CD4-positive, alpha-beta T cell (primary cell): ENCODE measurements around the gene MPZL2. TPM values are rescaled to one million over a fixed set of nuclear protein-coding genes. Genes with fewer than 3 reads are reported as not detected.
"Not testable (repeated sequence)": the region's sequence is repeated elsewhere in the genome, so short reads cannot be mapped to it uniquely, and the experiment has no call there.

ENCODE experiments used
- ATAC-seq: fragments of 200-7000 bp; cut with Tn5 transposase; one replicate; pipeline ENCODE4 v1.10.0; 2022; ENCODE audit warnings: mild to moderate bottlenecking; ENCODE audit not compliant: poor library complexity
- CTCF ChIA-PET: fragments of 350-600 bp; sonication (Branson Sonifier 250); formaldehyde crosslinking; loops from one replicate; lab custom pipeline; 2021; ENCODE audit warnings: antibody characterized with exemption, inconsistent platforms; lab: Charles Lee
- POLR2A ChIA-PET: fragments of 350-600 bp; sonication (Branson Sonifier 250); formaldehyde crosslinking; loops from one replicate; lab custom pipeline; 2021; ENCODE audit warnings: antibody characterized with exemption, inconsistent platforms; lab: Charles Lee
- DNase-seq, 14 experiments: peaks; one replicate each; pipeline ENCODE4 v3.0.0-alpha.2; 2013 to 2020; ENCODE audit warnings: mixed read lengths in 2 of 14
- H3K27ac ChIP-seq, 2 donors: one replicate each; pipeline versions ENCODE4 v1.5.1 to v1.7.0; 2013; ENCODE audit warnings: low read length in 2 of 2, low read depth in 1 of 2, mild to moderate bottlenecking in 1 of 2
- H3K27me3 ChIP-seq, 2 experiments: 1 replicate in 1 of 2; 2 replicates in 1 of 2; pipeline versions ENCODE4 v1.6.1 to v1.7.0; 2013; ENCODE audit warnings: low read length in 2 of 2, control low read depth in 1 of 2, mild to moderate bottlenecking in 1 of 2, moderate library complexity in 1 of 2; ENCODE audit not compliant: insufficient read depth in 2 of 2, control insufficient read depth in 1 of 2
- H3K36me3 ChIP-seq: one replicate; pipeline ENCODE4 v1.6.1; 2013; ENCODE audit warnings: low read length, control low read depth; ENCODE audit not compliant: insufficient read depth
- H3K4me1 ChIP-seq: one replicate; pipeline ENCODE4 v1.6.1; 2013; ENCODE audit warnings: low read length, control low read depth; ENCODE audit not compliant: insufficient read depth
- H3K4me3 ChIP-seq: one replicate; pipeline ENCODE4 v1.5.1; 2013; ENCODE audit warnings: mild to moderate bottlenecking, low read length, moderate library complexity
- H3K9me3 ChIP-seq, 2 experiments: 1 replicate in 1 of 2; 2 replicates in 1 of 2; pipeline versions ENCODE4 v1.6.1 to v1.7.0; 2013; ENCODE audit warnings: low read length in 2 of 2, mild to moderate bottlenecking in 2 of 2, control low read depth in 1 of 2, moderate library complexity in 1 of 2; ENCODE audit not compliant: control insufficient read depth in 1 of 2, insufficient read depth in 1 of 2
- H3K27ac Mint-ChIP-seq: one replicate; pipeline ENCODE4 v1.8.0; 2020; ENCODE audit warnings: mixed read lengths
- H3K27me3 Mint-ChIP-seq: one replicate; pipeline ENCODE4 v1.8.0; 2021; ENCODE audit warnings: mixed read lengths
- H3K36me3 Mint-ChIP-seq: one replicate; pipeline ENCODE4 v1.8.0; 2021; ENCODE audit warnings: low read depth, mixed read lengths
- H3K4me1 Mint-ChIP-seq: one replicate; pipeline ENCODE4 v1.8.0; 2021; ENCODE audit warnings: low read depth, mixed read lengths
- H3K4me3 Mint-ChIP-seq: one replicate; pipeline ENCODE4 v1.8.0; 2020; ENCODE audit warnings: mild to moderate bottlenecking, mixed read lengths
- H3K9me3 Mint-ChIP-seq: one replicate; pipeline ENCODE4 v1.8.0; 2020; ENCODE audit warnings: mixed read lengths
- intact Hi-C, 2 experiments: fragments of 100-400 bp; cut with DNase I in 1 of 2; cut with micrococcal nuclease in 1 of 2; formaldehyde crosslinking; loops; one replicate each; pipeline versions ENCODE4 v1.15.1 to v1.9.0; 2023 to 2025; cut with DNase I, micrococcal nuclease
- total RNA-seq, 174 experiments: library from RNA in 2 of 174; stranded (reverse) in 2 of 174; gene quantifications; one replicate each; pipeline ENCODE4 v1.2.3 and lab custom pipeline; 2021 to 2026
- TF ChIP-seq, protein P1 (sequence below): fragments of 200-600 bp; IDR thresholded peaks from one replicate; pipeline ENCODE4 v1.8.0; 2022; ENCODE audit warnings: antibody characterized with exemption, mild to moderate bottlenecking

The MPZL2 gene
- total RNA-seq, 2 experiments from 2014 or later: 0.95 to 1.8 TPM

DNA sequence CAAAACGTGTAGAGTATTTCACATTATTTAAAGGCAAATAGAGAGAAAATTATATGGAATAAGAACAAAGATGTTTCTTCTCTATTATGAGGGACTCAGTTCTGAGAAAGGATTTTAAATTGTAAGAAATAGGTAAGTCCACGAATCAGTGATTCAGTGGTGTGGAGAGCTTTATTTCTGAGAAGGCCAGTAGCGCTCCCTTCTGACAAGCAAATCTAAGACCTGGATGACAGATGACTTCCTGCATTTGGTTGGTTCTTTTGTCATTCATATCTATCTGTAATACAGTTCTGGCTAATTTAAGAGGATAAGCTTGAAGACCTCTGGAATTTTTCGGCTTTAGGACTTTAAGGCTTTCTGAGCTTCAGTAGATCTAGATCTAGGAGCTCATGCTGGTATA lies 47.4 kb upstream of the MPZL2 start:
- H3K36me3 ChIP-seq: peaks cover 85% of the 10 kb centered on the region
- Mint-ChIP-seq H3K4me3 (peak overlapping the region; percentile 55), H3K36me3 (peaks cover 98% of the 10 kb centered on the region), H3K27ac (peak overlapping the region; percentile 100), H3K9me3 (no peaks in the 10 kb centered on the region), H3K4me1 (peaks cover 96% of the 10 kb centered on the region), H3K27me3 (no peaks in the 10 kb centered on the region)
- ChIA-PET CTCF (interaction anchor here (0.6 to 2.2 kb wide), 11 partner anchors 10 to 146 kb away, joined by 3 to 19 read pairs (median 4); partner anchors contain the start of genes JAML and MPZL2), POLR2A (interaction anchor here (0.6 to 1.2 kb wide), 5 partner anchors 9 to 113 kb away, joined by 3 to 5 read pairs (median 3); partner anchors contain the start of genes JAML, MPZL3 and UBE4A)
- no peaks in the 10 kb centered on the region for H3K9me3 ChIP-seq
- TF ChIP-seq, protein P1, sequence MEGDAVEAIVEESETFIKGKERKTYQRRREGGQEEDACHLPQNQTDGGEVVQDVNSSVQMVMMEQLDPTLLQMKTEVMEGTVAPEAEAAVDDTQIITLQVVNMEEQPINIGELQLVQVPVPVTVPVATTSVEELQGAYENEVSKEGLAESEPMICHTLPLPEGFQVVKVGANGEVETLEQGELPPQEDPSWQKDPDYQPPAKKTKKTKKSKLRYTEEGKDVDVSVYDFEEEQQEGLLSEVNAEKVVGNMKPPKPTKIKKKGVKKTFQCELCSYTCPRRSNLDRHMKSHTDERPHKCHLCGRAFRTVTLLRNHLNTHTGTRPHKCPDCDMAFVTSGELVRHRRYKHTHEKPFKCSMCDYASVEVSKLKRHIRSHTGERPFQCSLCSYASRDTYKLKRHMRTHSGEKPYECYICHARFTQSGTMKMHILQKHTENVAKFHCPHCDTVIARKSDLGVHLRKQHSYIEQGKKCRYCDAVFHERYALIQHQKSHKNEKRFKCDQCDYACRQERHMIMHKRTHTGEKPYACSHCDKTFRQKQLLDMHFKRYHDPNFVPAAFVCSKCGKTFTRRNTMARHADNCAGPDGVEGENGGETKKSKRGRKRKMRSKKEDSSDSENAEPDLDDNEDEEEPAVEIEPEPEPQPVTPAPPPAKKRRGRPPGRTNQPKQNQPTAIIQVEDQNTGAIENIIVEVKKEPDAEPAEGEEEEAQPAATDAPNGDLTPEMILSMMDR: peak; percentile 14
- peak overlapping the region; percentile 39 to 42 for H3K27ac ChIP-seq
- peaks cover 79% of the 10 kb centered on the region for H3K4me1 ChIP-seq
- intact Hi-C loops: no loop called here
- no peak overlapping the region for H3K4me3 ChIP-seq
- peak in 3 of 14 experiments; percentile 28 to 53 (median 47) for DNase-seq
- ATAC-seq: no peak
- H3K27me3 ChIP-seq: no peaks in the 10 kb centered on the region

DNA sequence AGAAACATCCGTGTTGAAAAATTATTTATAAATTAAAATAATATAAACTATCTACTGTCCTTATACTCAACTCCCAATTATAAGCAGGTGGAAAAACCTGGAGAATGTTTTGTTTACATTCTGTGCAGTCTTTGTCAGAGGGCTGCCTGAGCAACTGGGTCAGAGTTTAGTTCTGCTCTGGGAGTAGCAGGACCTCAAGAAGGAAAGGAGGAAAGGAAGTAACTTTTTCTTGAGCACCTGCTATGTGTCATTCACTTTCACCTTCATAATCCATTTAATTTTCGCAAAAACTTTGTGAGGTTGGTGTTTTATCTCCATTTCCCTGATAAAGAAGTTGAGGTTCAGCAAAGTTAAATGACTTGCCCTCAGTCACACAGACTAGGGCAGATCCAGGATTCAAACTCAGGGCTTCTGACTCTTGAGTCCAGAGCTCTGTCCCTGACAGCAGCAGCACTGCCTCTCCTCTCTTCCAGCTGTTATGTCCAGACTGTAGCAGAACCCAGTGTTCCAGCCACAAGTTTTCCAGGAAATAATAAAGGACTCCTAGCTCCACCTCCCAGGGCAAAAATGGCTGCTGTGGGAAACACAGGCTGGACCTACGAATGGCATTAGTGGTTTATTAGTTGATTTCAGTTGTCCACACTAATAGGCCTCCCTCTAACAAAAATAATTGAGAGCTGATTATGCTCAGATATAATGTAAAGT lies 46.8 kb upstream of the MPZL2 start:
- ChIA-PET CTCF (interaction anchor here (0.9 to 2.2 kb wide), 10 partner anchors 10 to 113 kb away, joined by 3 to 19 read pairs (median 4); partner anchors contain the start of genes JAML and MPZL2), POLR2A (interaction anchor here (0.6 to 1.2 kb wide), 5 partner anchors 10 to 113 kb away, joined by 3 to 5 read pairs (median 3); partner anchors contain the start of genes JAML, MPZL3 and UBE4A)
- Mint-ChIP-seq H3K27ac (peak overlapping the region; percentile 100), H3K27me3 (no peaks in the 10 kb centered on the region), H3K9me3 (no peaks in the 10 kb centered on the region), H3K4me1 (peaks cover 94% of the 10 kb centered on the region), H3K4me3 (peak overlapping the region; percentile 32), H3K36me3 (peaks cover 96% of the 10 kb centered on the region)
- Histone ChIP-seq H3K4me3 (no peak overlapping the region), H3K9me3 (no peaks in the 10 kb centered on the region), H3K27me3 (no peaks in the 10 kb centered on the region), H3K4me1 (peaks cover 78% of the 10 kb centered on the region), H3K36me3 (peaks cover 86% of the 10 kb centered on the region), H3K27ac (peak overlapping the region; percentile 20 to 39)
- intact Hi-C loops: no loop called here
- ATAC-seq (no peak), DNase-seq (no peak)
- TF ChIP-seq, protein P1: no peak

DNA sequence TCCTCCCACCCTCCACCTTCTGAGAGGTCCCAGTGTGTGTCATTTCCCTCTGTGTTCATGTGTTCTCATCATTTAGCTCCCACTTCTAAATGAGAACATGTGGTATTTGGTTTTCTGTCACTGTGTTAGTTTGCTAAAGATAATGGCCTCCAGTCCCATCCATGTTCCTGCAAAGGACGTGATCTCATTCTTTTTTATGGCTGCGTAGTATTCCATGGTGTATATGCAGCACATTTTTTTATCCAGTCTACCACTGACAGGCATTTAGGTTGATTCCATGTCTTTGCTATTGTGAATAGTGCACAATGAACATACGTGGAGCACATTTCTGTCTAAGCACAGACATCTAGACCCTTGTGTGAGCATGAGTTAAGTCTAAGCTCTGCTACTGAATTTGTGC lies 46.2 kb upstream of the MPZL2 start:
- Mint-ChIP-seq H3K27ac (peak overlapping the region; percentile 100), H3K4me3 (peak overlapping the region; percentile 62), H3K36me3 (peaks cover 95% of the 10 kb centered on the region), H3K27me3 (no peaks in the 10 kb centered on the region), H3K4me1 (peaks cover 92% of the 10 kb centered on the region), H3K9me3 (no peaks in the 10 kb centered on the region)
- H3K4me1 ChIP-seq: peaks cover 73% of the 10 kb centered on the region
- DNase-seq: no peak
- H3K36me3 ChIP-seq: peaks cover 81% of the 10 kb centered on the region
- H3K4me3 ChIP-seq: no peak overlapping the region
- no peaks in the 10 kb centered on the region for H3K27me3 ChIP-seq
- peak overlapping the region in 1 of 2 donors; percentile 1 for H3K27ac ChIP-seq
- no peaks in the 10 kb centered on the region for H3K9me3 ChIP-seq
- TF ChIP-seq, protein P1: no peak
- intact Hi-C loops: no loop called here
- CTCF ChIA-PET: interaction anchor here (1.6 to 2.2 kb wide), 3 partner anchors 9 to 112 kb away, joined by 4 to 19 read pairs (median 18); no protein-coding TSS in a partner anchor
- ATAC-seq: no peak
- POLR2A ChIA-PET: interaction anchor here (1.2 to 2.4 kb wide), 2 partner anchors 10 to 58 kb away, joined by 3 to 6 read pairs; partner anchors contain the start of gene MPZL3

DNA sequence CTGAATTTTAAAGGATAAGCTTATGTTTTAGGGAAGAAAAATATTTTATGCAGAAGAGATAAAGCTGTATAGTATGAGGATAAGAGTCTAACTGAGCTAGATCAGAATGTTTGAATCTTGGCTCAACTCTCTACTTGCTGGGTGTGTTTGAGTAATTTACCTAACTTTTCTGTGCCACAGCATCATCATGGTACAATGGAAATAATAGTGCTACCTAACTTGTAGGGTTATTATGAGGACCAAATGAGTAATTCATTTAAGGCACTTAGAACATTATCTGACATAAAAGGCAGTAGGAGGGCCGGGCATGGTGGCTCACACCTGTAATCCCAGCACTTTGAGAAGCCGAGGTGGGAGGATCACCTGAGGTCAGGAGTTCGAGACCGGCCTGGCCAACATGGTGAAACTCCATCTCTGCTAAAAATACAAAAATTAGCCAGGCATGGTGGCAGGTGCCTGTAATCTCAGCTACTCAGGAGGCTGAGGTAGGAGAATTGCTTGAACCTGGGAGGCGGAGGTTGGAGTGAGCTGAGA lies 45.0 kb upstream of the MPZL2 start:
- Histone ChIP-seq H3K27ac (peak overlapping the region in 1 of 2 donors; percentile 88), H3K36me3 (peaks cover 69% of the 10 kb centered on the region), H3K4me1 (peaks cover 66% of the 10 kb centered on the region)
- ChIA-PET CTCF (interaction anchor here (0.7 to 4.0 kb wide), 6 partner anchors 13 to 111 kb away, joined by 3 to 17 read pairs (median 6); no protein-coding TSS in a partner anchor), POLR2A (interaction anchor here (1.1 to 2.4 kb wide), 5 partner anchors 9 to 111 kb away, joined by 3 to 8 read pairs (median 5); partner anchors contain the start of gene JAML)
- Mint-ChIP-seq H3K27ac (peak overlapping the region; percentile 100), H3K4me3 (peak overlapping the region; percentile 96), H3K4me1 (peaks cover 92% of the 10 kb centered on the region), H3K36me3 (peaks cover 94% of the 10 kb centered on the region)
- not testable (repeated sequence) for H3K27me3 Mint-ChIP-seq, H3K9me3 Mint-ChIP-seq, H3K27me3 ChIP-seq, H3K9me3 ChIP-seq, DNase-seq, H3K4me3 ChIP-seq, ATAC-seq
- intact Hi-C loops: loop anchor here (5.0 to 10.0 kb wide), 3 partner anchors 54 to 128 kb away; partner anchors contain the start of genes KMT2A (in 1 of the 2) and MPZL3 (in 1 of the 2)
